ENCODE measurements around the gene CTSC. TPM values are rescaled to one million over a fixed set of nuclear protein-coding genes. Genes with fewer than 3 reads are reported as not detected.

Gene CTSC
- total and polyA plus RNA-seq, 9 donors, result 25.7 to 69.3 (median 36.7) TPM

Other genes starting within 250 kb of the CTSC start
- 3.5 TPM for gene RAB38, start 162.3 kb downstream of the CTSC start, total RNA-seq
- 1 to 10 TPM in 5 of 8 donors, under 1 TPM in 3; 0.76 to 3.9 (median 1.5) TPM for gene RAB38, start 162.3 kb downstream of the CTSC start, polyA plus RNA-seq (ENCODE audit: insufficient read depth in 1 of 8, insufficient read length in 8 of 8, low replicate concordance in 1 of 8)

All from muscle of leg (tissue), 9 donors.